GM18526 (cell line): ENCODE measurements around the gene ERBB4.

ENCODE experiments used
- POLR2A ChIP-seq: IDR thresholded peaks from 3 replicates; pipeline ENCODE4 v1.6.1; 2011; ENCODE audit not compliant: insufficient read length; ENCODE audit errors: extremely low read depth

Gene ERBB4

GRCh38 chr2:211766689-211767088, 771.9 kb downstream of the ERBB4 start:
- no peak for TF ChIP-seq POLR2A

GRCh38 chr2:211762479-211762878, 776.1 kb downstream of the ERBB4 start:
- TF ChIP-seq POLR2A, result no peak

GRCh38 chr2:211760103-211760502, 778.5 kb downstream of the ERBB4 start:
- TF ChIP-seq POLR2A, result no peak

- TF ChIP-seq POLR2A, result no peak
These were observed 782.3 kb downstream of the ERBB4 start for GRCh38 chr2:211756266-211756665.

- TF ChIP-seq POLR2A, result no peak
These were observed 783.4 kb downstream of the ERBB4 start for GRCh38 chr2:211755187-211755586.

DNA sequence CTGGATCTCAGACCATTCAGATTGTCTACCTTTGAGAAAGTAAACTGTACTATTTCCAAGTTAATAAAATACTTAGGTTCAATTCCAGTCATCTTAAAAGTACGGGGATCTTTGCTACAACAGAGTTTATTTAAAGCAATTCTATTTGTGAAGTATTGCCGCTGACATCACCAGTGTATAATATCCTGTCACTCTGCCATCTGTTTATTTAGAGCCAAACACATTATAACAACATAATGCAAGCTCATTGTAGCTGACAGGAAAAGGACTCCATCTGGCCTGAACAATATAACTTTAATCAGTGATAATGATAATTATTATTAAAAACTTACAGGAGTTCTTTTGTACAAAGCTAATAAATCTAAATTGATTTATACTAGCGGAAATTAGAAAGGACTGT, 786.8 kb downstream of the ERBB4 start:
- TF ChIP-seq POLR2A, result no peak

- no peak for TF ChIP-seq POLR2A
These were observed 790.3 kb downstream of the ERBB4 start for GRCh38 chr2:211748339-211748738.

DNA sequence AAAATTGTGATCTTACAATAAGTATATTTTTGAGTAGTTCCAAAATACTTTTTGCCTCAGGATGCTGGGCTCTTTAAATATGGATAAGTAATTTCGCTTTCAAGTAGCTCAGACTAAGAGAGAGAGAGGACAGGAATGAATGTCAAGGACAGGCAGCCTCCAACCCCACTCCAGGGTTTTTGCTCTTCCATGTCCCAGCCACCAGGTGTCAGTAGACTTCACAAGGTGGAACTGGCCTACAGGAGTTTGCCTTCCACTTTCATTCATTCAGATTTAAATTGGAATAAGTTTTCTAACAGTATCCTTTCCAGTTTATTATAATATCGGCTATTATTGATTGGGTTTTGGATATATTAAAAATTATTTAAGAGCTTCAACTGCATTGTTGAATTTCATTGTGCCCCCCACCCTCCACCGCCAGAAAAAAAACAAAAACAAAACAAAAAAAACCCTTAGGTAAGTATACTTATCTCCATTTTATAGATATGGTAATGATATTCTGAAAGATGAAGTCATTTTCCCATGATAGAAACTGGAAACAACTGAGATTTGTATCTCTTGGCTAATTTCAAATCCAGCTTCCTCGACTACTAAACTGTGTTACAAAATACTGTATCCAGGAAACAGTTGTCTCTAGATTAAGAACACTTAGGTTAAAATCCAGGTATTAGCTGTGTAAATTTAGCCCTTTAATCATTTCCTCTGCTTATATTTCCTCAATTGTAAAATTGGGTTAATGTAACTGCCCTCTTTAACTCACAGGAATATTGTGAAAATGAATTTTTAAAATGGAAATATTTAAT, 793.1 kb downstream of the ERBB4 start:
- no peak for TF ChIP-seq POLR2A

- TF ChIP-seq POLR2A, result no peak
These were observed 794.2 kb downstream of the ERBB4 start for GRCh38 chr2:211744379-211744778.

DNA sequence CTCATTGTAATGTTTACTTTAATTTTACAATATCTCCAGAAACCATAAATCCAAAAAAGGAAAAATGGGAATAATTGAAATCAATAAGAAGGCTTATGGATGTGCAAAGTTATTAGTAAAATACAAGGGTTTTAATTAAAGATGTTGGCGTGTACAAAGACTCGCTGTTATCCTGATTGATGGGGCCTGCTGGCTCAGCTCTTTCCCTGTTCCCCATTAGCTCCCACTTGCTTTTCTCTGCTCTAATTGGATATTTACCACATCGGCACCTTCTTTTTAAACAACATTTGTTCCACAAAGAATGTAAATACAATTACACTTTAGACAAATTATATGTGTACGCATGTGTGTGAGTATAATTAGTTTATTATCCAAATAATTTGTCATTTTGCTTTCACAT, 796.6 kb downstream of the ERBB4 start:
- TF ChIP-seq POLR2A, result no peak

GRCh38 chr2:211737282-211737681, 801.3 kb downstream of the ERBB4 start:
- no peak for TF ChIP-seq POLR2A

- no peak for TF ChIP-seq POLR2A
These were observed 808.4 kb downstream of the ERBB4 start for GRCh38 chr2:211730215-211730614.

DNA sequence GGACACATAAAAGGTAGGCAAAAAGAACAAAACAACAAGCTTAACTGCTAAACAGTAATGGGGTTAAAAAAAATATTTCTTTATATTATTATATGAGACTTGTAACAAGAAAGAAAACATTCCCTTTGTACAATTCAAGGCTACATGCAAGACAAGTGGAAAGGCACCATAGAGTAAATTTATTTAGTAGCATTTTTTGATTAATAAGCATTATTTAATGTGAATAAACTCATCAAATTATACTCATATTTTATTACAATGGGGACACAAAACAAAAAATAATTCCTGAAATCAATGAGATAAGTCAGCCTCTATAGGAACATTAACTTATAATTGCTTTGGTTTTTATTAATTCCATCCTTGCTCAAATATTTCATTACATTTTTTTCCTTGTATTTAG, 809.2 kb downstream of the ERBB4 start:
- no peak for TF ChIP-seq POLR2A

- no peak for TF ChIP-seq POLR2A
These were observed 813.7 kb downstream of the ERBB4 start for GRCh38 chr2:211724933-211725332.

DNA sequence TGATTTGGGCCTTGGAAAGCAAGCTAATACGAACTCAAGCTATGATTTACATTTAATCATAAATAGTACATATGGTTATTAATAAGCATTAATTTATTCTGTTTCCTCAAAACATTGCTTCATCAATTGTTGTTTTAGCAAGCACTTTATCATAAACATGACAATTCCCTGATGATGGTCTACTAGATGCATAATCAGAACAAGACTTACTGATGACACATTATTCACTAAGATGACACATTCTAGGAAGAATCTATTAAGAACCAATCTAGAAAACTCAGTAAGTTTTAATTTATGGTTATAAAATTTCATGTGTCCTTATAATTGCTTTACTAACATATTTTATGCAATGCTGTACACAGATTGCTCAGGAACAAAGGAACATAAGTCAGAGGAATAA, 815.2 kb downstream of the ERBB4 start:
- no peak for TF ChIP-seq POLR2A

GRCh38 chr2:211722928-211723327, 815.7 kb downstream of the ERBB4 start:
- no peak for TF ChIP-seq POLR2A

DNA sequence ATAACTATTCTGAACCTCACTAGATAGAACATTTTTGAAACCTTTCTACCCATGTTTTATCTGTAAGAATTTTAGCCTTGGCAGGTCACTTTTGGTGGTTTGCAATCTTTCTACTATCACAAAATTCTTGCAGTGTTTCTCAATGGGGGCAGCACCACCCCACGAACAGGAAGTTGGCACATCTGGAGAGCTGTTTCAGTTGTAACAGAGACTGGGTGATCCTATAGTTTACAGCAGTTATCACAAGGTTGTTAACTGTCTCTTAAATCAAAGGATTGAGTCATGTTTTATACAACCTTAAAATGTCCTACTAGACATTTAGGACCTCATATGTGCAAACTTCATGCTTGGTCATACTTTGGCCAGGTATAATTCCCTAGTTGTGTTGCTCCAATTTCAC, 829.2 kb downstream of the ERBB4 start:
- no peak for TF ChIP-seq POLR2A
